RWPE2 (cell line): Measurements from ENCODE around the gene FBXW2.

Experiments
- ATAC-seq: fragments of 200-7000 bp; cut with Tn5 transposase; 3 replicates; pipeline ENCODE4 v1.9.1; 2021; ENCODE audit warnings: low read depth
- DNase-seq: peaks from one replicate; pipeline ENCODE4 v3.0.0-alpha.2; 2020; ENCODE audit warnings: low spot score
- H3K27ac ChIP-seq: fragments of 450-650 bp; 2 replicates; pipeline ENCODE4 v1.5.1; 2017; ENCODE audit warnings: mild to moderate bottlenecking; ENCODE audit not compliant: poor library complexity, severe bottlenecking
- H3K27me3 ChIP-seq: fragments of 250-450 bp; sonication (Bioruptor Pico); 2 replicates; pipeline ENCODE4 v1.5.1; 2021; ENCODE audit warnings: mild to moderate bottlenecking, moderate library complexity; ENCODE audit not compliant: insufficient read depth, poor library complexity, severe bottlenecking
- H3K36me3 ChIP-seq: fragments of 250-450 bp; sonication (Bioruptor Pico); 2 replicates; pipeline ENCODE4 v1.5.1; 2020; ENCODE audit warnings: low read depth, mild to moderate bottlenecking, moderate library complexity
- H3K4me1 ChIP-seq: fragments of 250-450 bp; sonication (Bioruptor Pico); 2 replicates; pipeline ENCODE4 v1.5.1; 2021; ENCODE audit warnings: mild to moderate bottlenecking, moderate library complexity; ENCODE audit not compliant: insufficient read depth, poor library complexity, severe bottlenecking
- H3K4me3 ChIP-seq: fragments of 250-450 bp; sonication (Bioruptor Pico); 2 replicates; pipeline ENCODE4 v1.5.1; 2021; ENCODE audit warnings: mild to moderate bottlenecking, moderate library complexity; ENCODE audit not compliant: severe bottlenecking
- H3K9me3 ChIP-seq: fragments of 250-450 bp; sonication (Bioruptor Pico); 2 replicates; pipeline ENCODE4 v1.5.1; 2021; ENCODE audit warnings: mild to moderate bottlenecking, moderate library complexity; ENCODE audit not compliant: severe bottlenecking
- CTCF ChIP-seq: fragments of 450-650 bp; IDR thresholded peaks from one replicate; pipeline ENCODE4 v1.5.1; 2017; ENCODE audit warnings: mild to moderate bottlenecking, moderate library complexity; ENCODE audit not compliant: poor library complexity, severe bottlenecking

Gene FBXW2

GRCh38 chr9:120775859-120776258 is 17.4 kb downstream of the FBXW2 start:
- Histone ChIP-seq H3K4me3 (no peak overlapping the region), H3K27me3 (no peaks in the 10 kb centered on the region), H3K4me1 (peaks cover 29% of the 10 kb centered on the region), H3K9me3 (no peaks in the 10 kb centered on the region), H3K27ac (peak overlapping the region; percentile 47), H3K36me3 (peaks cover 81% of the 10 kb centered on the region)
- no peak for TF ChIP-seq CTCF
- ATAC-seq (peak; percentile 94), DNase-seq (peak; percentile 85)

DNA sequence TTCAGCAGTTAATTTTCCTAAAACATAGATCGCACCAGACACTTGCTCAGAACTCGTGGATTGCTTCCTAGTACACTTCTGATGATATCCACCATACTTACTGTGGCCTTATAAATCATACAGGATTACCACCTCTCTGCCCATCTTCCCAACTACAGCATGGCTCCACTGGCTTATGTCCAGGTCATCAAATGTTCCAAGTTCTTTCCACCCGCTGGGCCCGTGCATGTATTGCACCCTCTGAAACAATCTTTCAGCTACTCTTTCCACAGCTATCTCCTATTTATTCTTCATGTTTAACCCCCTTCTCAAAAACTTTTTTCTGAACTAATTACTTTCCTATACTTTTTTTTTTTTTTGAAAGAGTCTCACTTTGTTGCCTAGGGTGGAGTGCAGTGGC is 18.5 kb downstream of the FBXW2 start:
- DNase-seq = no peak
- Histone ChIP-seq H3K9me3 (no peaks in the 10 kb centered on the region), H3K36me3 (peaks cover 82% of the 10 kb centered on the region), H3K27ac (no peak overlapping the region), H3K4me1 (peaks cover 29% of the 10 kb centered on the region), H3K4me3 (no peak overlapping the region), H3K27me3 (no peaks in the 10 kb centered on the region)
- no peak for TF ChIP-seq CTCF
- ATAC-seq = no peak

GRCh38 chr9:120773256-120773655 is 20.0 kb downstream of the FBXW2 start:
- no peak for TF ChIP-seq CTCF
- Histone ChIP-seq H3K27ac (no peak overlapping the region), H3K36me3 (peaks cover 83% of the 10 kb centered on the region), H3K4me3 (no peak overlapping the region), H3K9me3 (no peaks in the 10 kb centered on the region), H3K4me1 (peaks cover 16% of the 10 kb centered on the region), H3K27me3 (no peaks in the 10 kb centered on the region)
- DNase-seq (no peak), ATAC-seq (no peak)

DNA sequence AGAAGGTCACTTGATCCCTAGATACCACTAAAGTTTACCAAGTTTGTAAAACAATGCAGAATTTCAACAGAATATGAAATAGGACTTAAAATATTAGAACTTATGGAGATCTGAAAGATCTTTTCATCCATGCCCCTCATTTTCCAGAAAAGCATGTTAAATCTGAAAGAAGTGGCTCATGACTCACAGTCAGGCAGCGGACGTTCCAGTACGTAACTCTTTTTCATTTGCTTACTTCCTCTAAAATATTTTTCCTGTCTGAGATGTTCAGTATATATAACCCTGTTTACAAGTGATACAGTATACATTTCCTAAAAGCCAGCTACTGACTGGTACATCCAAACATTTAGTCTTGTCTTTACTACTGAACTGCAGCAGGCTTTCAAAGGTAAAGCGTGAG is 22.3 kb downstream of the FBXW2 start:
- Histone ChIP-seq H3K27ac (no peak overlapping the region), H3K4me1 (peaks cover 20% of the 10 kb centered on the region), H3K36me3 (peaks cover 84% of the 10 kb centered on the region), H3K4me3 (no peak overlapping the region), H3K9me3 (no peaks in the 10 kb centered on the region), H3K27me3 (no peaks in the 10 kb centered on the region)
- TF ChIP-seq CTCF = no peak
- ATAC-seq = no peak
- no peak for DNase-seq

DNA sequence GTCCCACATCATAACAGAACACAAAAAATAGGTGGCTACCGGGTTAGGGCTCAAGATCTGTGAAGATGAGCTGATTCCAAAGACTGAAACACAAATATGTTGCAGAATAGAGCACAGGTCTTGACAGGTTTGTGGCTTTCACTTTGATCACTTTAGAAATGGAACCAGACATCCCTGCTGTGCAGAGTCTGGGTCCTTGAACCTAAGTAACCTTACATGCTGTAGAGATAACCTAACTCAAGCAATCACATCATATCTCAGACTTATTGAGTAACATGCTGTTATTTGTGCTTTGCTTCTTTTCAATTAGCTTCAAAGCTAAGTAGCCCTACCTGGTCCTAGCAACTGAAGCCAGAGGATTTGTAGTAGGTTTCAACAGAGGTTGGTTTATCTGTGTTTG is 24.3 kb downstream of the FBXW2 start:
- peaks cover 13% of the 10 kb centered on the region for H3K4me1 ChIP-seq
- peak overlapping the region; percentile 29 for H3K27ac ChIP-seq
- no peak for TF ChIP-seq CTCF
- DNase-seq = no peak
- H3K27me3 ChIP-seq = no peaks in the 10 kb centered on the region
- H3K36me3 ChIP-seq = peaks cover 82% of the 10 kb centered on the region
- no peak overlapping the region for H3K4me3 ChIP-seq
- H3K9me3 ChIP-seq = no peaks in the 10 kb centered on the region
- ATAC-seq = 0 out of 3 replicates have a peak, but pooled peaks have one; percentile 21
